Measurements from ENCODE around the gene CRISP2.

The CRISP2 gene

GRCh38 chr6:49653438-49653837, 59.9 kb downstream of the CRISP2 start:
- no peaks in the 10 kb centered on the region for H3K36me3 ChIP-seq (ENCODE audit: insufficient read depth, low read depth, low read length)
- H3K27ac ChIP-seq (ENCODE audit: low read length) = no peak overlapping the region
- H3K4me1 ChIP-seq (ENCODE audit: insufficient read depth, low read length) = no peaks in the 10 kb centered on the region
- H3K27me3 ChIP-seq (ENCODE audit: insufficient read depth, low read length) = no peaks in the 10 kb centered on the region
- H3K9me3 ChIP-seq (ENCODE audit: insufficient read depth, low read depth, low read length) = no peaks in the 10 kb centered on the region
- no peak overlapping the region for H3K9ac ChIP-seq (ENCODE audit: low read depth, low read length)
- no peak overlapping the region for H3K4me3 ChIP-seq (ENCODE audit: low read length)

- Histone ChIP-seq H3K27ac (ENCODE audit: low read length) (no peak overlapping the region), H3K9ac (ENCODE audit: low read depth, low read length) (no peak overlapping the region), H3K36me3 (ENCODE audit: insufficient read depth, low read depth, low read length) (no peaks in the 10 kb centered on the region), H3K9me3 (ENCODE audit: insufficient read depth, low read depth, low read length) (no peaks in the 10 kb centered on the region), H3K27me3 (ENCODE audit: insufficient read depth, low read length) (no peaks in the 10 kb centered on the region), H3K4me1 (ENCODE audit: insufficient read depth, low read length) (no peaks in the 10 kb centered on the region), H3K4me3 (ENCODE audit: low read length) (no peak overlapping the region)
Measured at GRCh38 chr6:49651239-49651638, 62.1 kb downstream of the CRISP2 start.

- H3K4me3 ChIP-seq (ENCODE audit: low read length) = no peak overlapping the region
- H3K9me3 ChIP-seq (ENCODE audit: insufficient read depth, low read depth, low read length) = no peaks in the 10 kb centered on the region
- no peaks in the 10 kb centered on the region for H3K27me3 ChIP-seq (ENCODE audit: insufficient read depth, low read length)
- no peak overlapping the region for H3K27ac ChIP-seq (ENCODE audit: low read length)
- H3K4me1 ChIP-seq (ENCODE audit: insufficient read depth, low read length) = no peaks in the 10 kb centered on the region
- no peaks in the 10 kb centered on the region for H3K36me3 ChIP-seq (ENCODE audit: insufficient read depth, low read depth, low read length)
- H3K9ac ChIP-seq (ENCODE audit: low read depth, low read length) = no peak overlapping the region
Measured at GRCh38 chr6:49649988-49650387, 63.4 kb downstream of the CRISP2 start.

GRCh38 chr6:49648036-49648435, 65.3 kb downstream of the CRISP2 start:
- H3K27me3 ChIP-seq (ENCODE audit: insufficient read depth, low read length) = no peaks in the 10 kb centered on the region
- no peak overlapping the region for H3K9ac ChIP-seq (ENCODE audit: low read depth, low read length)
- H3K4me1 ChIP-seq (ENCODE audit: insufficient read depth, low read length) = no peaks in the 10 kb centered on the region
- no peak overlapping the region for H3K4me3 ChIP-seq (ENCODE audit: low read length)
- H3K27ac ChIP-seq (ENCODE audit: low read length) = no peak overlapping the region
- H3K36me3 ChIP-seq (ENCODE audit: insufficient read depth, low read depth, low read length) = no peaks in the 10 kb centered on the region
- no peaks in the 10 kb centered on the region for H3K9me3 ChIP-seq (ENCODE audit: insufficient read depth, low read depth, low read length)

- no peak overlapping the region for H3K27ac ChIP-seq (ENCODE audit: low read length)
- no peaks in the 10 kb centered on the region for H3K36me3 ChIP-seq (ENCODE audit: insufficient read depth, low read depth, low read length)
- H3K9me3 ChIP-seq (ENCODE audit: insufficient read depth, low read depth, low read length) = no peaks in the 10 kb centered on the region
- H3K27me3 ChIP-seq (ENCODE audit: insufficient read depth, low read length) = no peaks in the 10 kb centered on the region
- no peak overlapping the region for H3K4me3 ChIP-seq (ENCODE audit: low read length)
- H3K9ac ChIP-seq (ENCODE audit: low read depth, low read length) = no peak overlapping the region
- H3K4me1 ChIP-seq (ENCODE audit: insufficient read depth, low read length) = no peaks in the 10 kb centered on the region
Measured at GRCh38 chr6:49647476-49647875, 65.9 kb downstream of the CRISP2 start.

- H3K36me3 ChIP-seq (ENCODE audit: insufficient read depth, low read depth, low read length) = no peaks in the 10 kb centered on the region
- H3K9me3 ChIP-seq (ENCODE audit: insufficient read depth, low read depth, low read length) = no peaks in the 10 kb centered on the region
- H3K27ac ChIP-seq (ENCODE audit: low read length) = no peak overlapping the region
- H3K4me1 ChIP-seq (ENCODE audit: insufficient read depth, low read length) = no peaks in the 10 kb centered on the region
- H3K27me3 ChIP-seq (ENCODE audit: insufficient read depth, low read length) = no peaks in the 10 kb centered on the region
- no peak overlapping the region for H3K4me3 ChIP-seq (ENCODE audit: low read length)
- no peak overlapping the region for H3K9ac ChIP-seq (ENCODE audit: low read depth, low read length)
Measured at GRCh38 chr6:49646942-49647341, 66.4 kb downstream of the CRISP2 start.

- Histone ChIP-seq H3K9me3 (ENCODE audit: insufficient read depth, low read depth, low read length) (no peaks in the 10 kb centered on the region), H3K36me3 (ENCODE audit: insufficient read depth, low read depth, low read length) (no peaks in the 10 kb centered on the region), H3K9ac (ENCODE audit: low read depth, low read length) (no peak overlapping the region), H3K27me3 (ENCODE audit: insufficient read depth, low read length) (no peaks in the 10 kb centered on the region), H3K27ac (ENCODE audit: low read length) (no peak overlapping the region), H3K4me1 (ENCODE audit: insufficient read depth, low read length) (no peaks in the 10 kb centered on the region), H3K4me3 (ENCODE audit: low read length) (no peak overlapping the region)
Measured at GRCh38 chr6:49646130-49646824, 67.1 kb downstream of the CRISP2 start.

- Histone ChIP-seq H3K27me3 (ENCODE audit: insufficient read depth, low read length) (no peaks in the 10 kb centered on the region), H3K9me3 (ENCODE audit: insufficient read depth, low read depth, low read length) (no peaks in the 10 kb centered on the region), H3K27ac (ENCODE audit: low read length) (no peak overlapping the region), H3K4me1 (ENCODE audit: insufficient read depth, low read length) (no peaks in the 10 kb centered on the region), H3K4me3 (ENCODE audit: low read length) (no peak overlapping the region), H3K9ac (ENCODE audit: low read depth, low read length) (no peak overlapping the region), H3K36me3 (ENCODE audit: insufficient read depth, low read depth, low read length) (no peaks in the 10 kb centered on the region)
Measured at GRCh38 chr6:49645139-49645538, 68.2 kb downstream of the CRISP2 start.

Data from iPS-20b (cell line).